Stimulated activated CD4-positive, alpha-beta T cell treated with anti-CD3 and anti-CD28 coated beads, Interleukin-1b, Interleukin-23, amount 100 ng/mL, for 4 hours (primary cell): Measurements from ENCODE around the gene ELN.
"Not testable (repeated sequence)": the region's sequence is repeated elsewhere in the genome, so short reads cannot be mapped to it uniquely, and the experiment has no call there.

ENCODE experiments used
- DNase-seq, 2 donors: peaks; one replicate each; pipeline ENCODE4 v3.0.0-alpha.2; 2020; ENCODE audit warnings: low read depth in 2 of 2

The ELN gene

GRCh38 chr7:74000489-74001149 is 27.4 kb upstream of the ELN start:
- no peak for DNase-seq

GRCh38 chr7:74001150-74001494 is 26.9 kb upstream of the ELN start:
- no peak for DNase-seq

GRCh38 chr7:74002474-74003017 is 25.4 kb upstream of the ELN start:
- no peak for DNase-seq

GRCh38 chr7:74003621-74004020 is 24.4 kb upstream of the ELN start:
- DNase-seq = no peak

- no peak for DNase-seq
These were observed 21.9 kb upstream of the ELN start for GRCh38 chr7:74006032-74006431.

- no peak for DNase-seq
These were observed 21.3 kb upstream of the ELN start for GRCh38 chr7:74006451-74007241.

- no peak for DNase-seq
These were observed 20.8 kb upstream of the ELN start for GRCh38 chr7:74007242-74007567.

- DNase-seq = no peak
These were observed 19.3 kb upstream of the ELN start for GRCh38 chr7:74008687-74009086.

- no peak for DNase-seq
These were observed 18.3 kb upstream of the ELN start for GRCh38 chr7:74009719-74010118.

GRCh38 chr7:74010407-74010806 is 17.6 kb upstream of the ELN start:
- no peak for DNase-seq

- not testable (repeated sequence) for DNase-seq
These were observed 16.6 kb upstream of the ELN start for GRCh38 chr7:74011421-74011820.

- DNase-seq = no peak
These were observed 15.1 kb upstream of the ELN start for GRCh38 chr7:74012842-74013249.

- DNase-seq = no peak
These were observed 14.3 kb upstream of the ELN start for GRCh38 chr7:74013539-74014272.

GRCh38 chr7:74014931-74015330 is 13.0 kb upstream of the ELN start:
- no peak for DNase-seq

GRCh38 chr7:74015670-74016069 is 12.3 kb upstream of the ELN start:
- DNase-seq = no peak

- DNase-seq = no peak
These were observed 10.8 kb upstream of the ELN start for GRCh38 chr7:74017125-74017524.

- DNase-seq = no peak
These were observed 9.6 kb upstream of the ELN start for GRCh38 chr7:74018246-74018895.

- no peak for DNase-seq
These were observed 8.8 kb upstream of the ELN start for GRCh38 chr7:74019149-74019548.

- DNase-seq = no peak
These were observed 7.6 kb upstream of the ELN start for GRCh38 chr7:74020390-74020789.

GRCh38 chr7:74021546-74022320 is 6.2 kb upstream of the ELN start:
- no peak for DNase-seq

GRCh38 chr7:74022507-74022906 is 5.5 kb upstream of the ELN start:
- no peak for DNase-seq
